ENCODE data around the gene OSBPL7. TPM values are rescaled to one million over a fixed set of nuclear protein-coding genes. Genes with fewer than 3 reads are reported as not detected.

OSBPL7 gene
- total and polyA plus RNA-seq, 2 donors (not counting 1 experiment from before 2014, with no cell fraction given) = 51.0 to 61.3 TPM

DNA sequence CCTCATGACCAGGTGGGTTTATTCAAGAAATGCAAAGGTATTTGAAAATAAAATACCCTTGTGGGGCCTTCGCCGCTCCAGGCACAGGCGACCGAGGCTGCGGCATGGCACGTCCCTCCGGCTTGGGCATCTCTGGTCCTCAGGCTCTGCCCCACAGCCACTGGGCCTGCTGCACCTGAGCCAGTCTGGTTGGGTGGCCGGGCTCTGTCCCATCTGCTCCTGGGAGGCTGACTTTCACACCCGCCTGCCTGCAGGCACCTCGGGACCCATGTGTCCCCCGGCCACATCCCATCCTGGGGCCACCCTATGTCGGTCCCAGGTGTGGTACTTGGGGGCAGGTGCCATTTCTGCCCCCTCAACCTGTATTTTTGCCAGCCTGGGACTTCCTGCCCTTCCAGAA, 20.9 kb downstream of the OSBPL7 start:
- Histone ChIP-seq H3K79me2 (ENCODE audit: control insufficient read depth, insufficient read depth, low read length) (no peaks in the 10 kb centered on the region), H3K9me3 (ENCODE audit: control extremely low read depth in 1 of 3, control insufficient read depth in 2 of 3, insufficient read depth in 1 of 3, low read length in 2 of 3) (no peaks in the 10 kb centered on the region), H3K4me2 (replicated peaks; ENCODE audit: low read depth, low read length, poor library complexity, severe bottlenecking) (no peak overlapping the region), H2AFZ (ENCODE audit: insufficient read depth, low read depth, low read length, poor library complexity, severe bottlenecking) (no peak overlapping the region), H3K27me3 (replicated peaks in 1 of 4; ENCODE audit: control extremely low read depth in 1 of 4, control insufficient read depth in 3 of 4, insufficient read depth in 4 of 4, low read length in 3 of 4) (peaks cover 0 to 8% (median 0%) of the 10 kb centered on the region in 4 experiments), H3K4me3 (ENCODE audit: control extremely low read depth in 1 of 5, extremely low read depth in 1 of 5, insufficient read depth in 1 of 5, low read depth in 2 of 5, low read length in 4 of 5) (no peak overlapping the region), H4K20me1 (ENCODE audit: control insufficient read depth, insufficient read depth, low read length, poor library complexity, severe bottlenecking) (no peaks in the 10 kb centered on the region), H3K27ac (ENCODE audit: low read length in 2 of 2) (no peak overlapping the region), H3K36me3 (replicated peaks in 1 of 2; ENCODE audit: control extremely low read depth in 1 of 2, control insufficient read depth in 1 of 2, extremely low read depth in 1 of 2, insufficient read depth in 2 of 2, low read length in 1 of 2) (no peaks in the 10 kb centered on the region), H3K4me1 (ENCODE audit: control insufficient read depth in 2 of 2, insufficient read depth in 2 of 2, low read length in 2 of 2) (no peaks in the 10 kb centered on the region), H3K9ac (ENCODE audit: low read length) (no peak overlapping the region)
- H3K9me3 Mint-ChIP-seq (ENCODE audit: insufficient read depth) = no peaks in the 10 kb centered on the region
- intact Hi-C loops (cut with micrococcal nuclease) = loop anchor here (10.0 kb wide), 1 partner anchor 106 kb away; the partner anchor contains the start of gene TBKBP1
- peaks cover 9% of the 10 kb centered on the region for H3K27me3 Mint-ChIP-seq
- DNase-seq = no peak
- POLR2A ChIA-PET = no interaction called here
- CTCF ChIA-PET = interaction anchor here (1.1 to 1.9 kb wide), 3 partner anchors 103 to 417 kb away, joined by 3 to 6 read pairs (median 6); no protein-coding TSS in a partner anchor
- no peak overlapping the region for H3K4me3 Mint-ChIP-seq
- no peak overlapping the region for H3K27ac Mint-ChIP-seq
- TF ChIP-seq, protein P1, sequence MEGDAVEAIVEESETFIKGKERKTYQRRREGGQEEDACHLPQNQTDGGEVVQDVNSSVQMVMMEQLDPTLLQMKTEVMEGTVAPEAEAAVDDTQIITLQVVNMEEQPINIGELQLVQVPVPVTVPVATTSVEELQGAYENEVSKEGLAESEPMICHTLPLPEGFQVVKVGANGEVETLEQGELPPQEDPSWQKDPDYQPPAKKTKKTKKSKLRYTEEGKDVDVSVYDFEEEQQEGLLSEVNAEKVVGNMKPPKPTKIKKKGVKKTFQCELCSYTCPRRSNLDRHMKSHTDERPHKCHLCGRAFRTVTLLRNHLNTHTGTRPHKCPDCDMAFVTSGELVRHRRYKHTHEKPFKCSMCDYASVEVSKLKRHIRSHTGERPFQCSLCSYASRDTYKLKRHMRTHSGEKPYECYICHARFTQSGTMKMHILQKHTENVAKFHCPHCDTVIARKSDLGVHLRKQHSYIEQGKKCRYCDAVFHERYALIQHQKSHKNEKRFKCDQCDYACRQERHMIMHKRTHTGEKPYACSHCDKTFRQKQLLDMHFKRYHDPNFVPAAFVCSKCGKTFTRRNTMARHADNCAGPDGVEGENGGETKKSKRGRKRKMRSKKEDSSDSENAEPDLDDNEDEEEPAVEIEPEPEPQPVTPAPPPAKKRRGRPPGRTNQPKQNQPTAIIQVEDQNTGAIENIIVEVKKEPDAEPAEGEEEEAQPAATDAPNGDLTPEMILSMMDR (IDR thresholded peaks at IDR 0.05) = no peak
- no peak for TF ChIP-seq EZH2 (IDR thresholded peaks at IDR 0.05; ENCODE audit: borderline replicate concordance, insufficient read depth, low read depth, low read length, poor library complexity, severe bottlenecking)
- peaks cover 1% of the 10 kb centered on the region for H3K4me1 Mint-ChIP-seq
- no peak for ATAC-seq (ENCODE audit: low read depth)
- WGBS (ENCODE audit: insufficient coverage) = 89% methylated on average over 12 of the region's 12 CpGs

GRCh38 chr17:47797797-47798196, 23.8 kb downstream of the OSBPL7 start:
- no peak overlapping the region for H3K9ac ChIP-seq (ENCODE audit: low read length)
- H3K27me3 ChIP-seq (replicated peaks in 1 of 4; ENCODE audit: control extremely low read depth in 1 of 4, control insufficient read depth in 3 of 4, insufficient read depth in 4 of 4, low read length in 3 of 4) = peaks cover 0 to 17% (median 6%) of the 10 kb centered on the region in 4 experiments
- H3K9me3 ChIP-seq (ENCODE audit: control extremely low read depth in 1 of 3, control insufficient read depth in 2 of 3, insufficient read depth in 1 of 3, low read length in 2 of 3) = no peaks in the 10 kb centered on the region
- intact Hi-C loops (cut with micrococcal nuclease) = no loop called here
- no peak overlapping the region for H2AFZ ChIP-seq (ENCODE audit: insufficient read depth, low read depth, low read length, poor library complexity, severe bottlenecking)
- ChIA-PET CTCF (interaction anchor here (1.0 kb wide), 1 partner anchor 183 kb away, joined by 3 read pairs; no protein-coding TSS in a partner anchor), POLR2A (no interaction called here)
- no peak overlapping the region for H3K4me3 ChIP-seq (ENCODE audit: control extremely low read depth in 1 of 5, extremely low read depth in 1 of 5, insufficient read depth in 1 of 5, low read depth in 2 of 5, low read length in 4 of 5)
- WGBS (ENCODE audit: insufficient coverage) = no CpG with 5 or more reads among the region's 2 CpGs
- Mint-ChIP-seq H3K27ac (no peak overlapping the region), H3K4me3 (no peak overlapping the region), H3K27me3 (peaks cover 27% of the 10 kb centered on the region), H3K9me3 (ENCODE audit: insufficient read depth) (no peaks in the 10 kb centered on the region), H3K4me1 (peaks cover 1% of the 10 kb centered on the region)
- H3K27ac ChIP-seq (ENCODE audit: low read length in 2 of 2) = no peak overlapping the region
- DNase-seq (no peak), ATAC-seq (ENCODE audit: low read depth) (no peak)
- H3K4me1 ChIP-seq (ENCODE audit: control insufficient read depth in 2 of 2, insufficient read depth in 2 of 2, low read length in 2 of 2) = no peaks in the 10 kb centered on the region
- no peaks in the 10 kb centered on the region for H4K20me1 ChIP-seq (ENCODE audit: control insufficient read depth, insufficient read depth, low read length, poor library complexity, severe bottlenecking)
- no peak for TF ChIP-seq EZH2 (IDR thresholded peaks at IDR 0.05; ENCODE audit: borderline replicate concordance, insufficient read depth, low read depth, low read length, poor library complexity, severe bottlenecking)
- TF ChIP-seq, protein P1 (IDR thresholded peaks at IDR 0.05) = no peak
- no peaks in the 10 kb centered on the region for H3K36me3 ChIP-seq (replicated peaks in 1 of 2; ENCODE audit: control extremely low read depth in 1 of 2, control insufficient read depth in 1 of 2, extremely low read depth in 1 of 2, insufficient read depth in 2 of 2, low read length in 1 of 2)
- H3K4me2 ChIP-seq (replicated peaks; ENCODE audit: low read depth, low read length, poor library complexity, severe bottlenecking) = no peak overlapping the region
- H3K79me2 ChIP-seq (ENCODE audit: control insufficient read depth, insufficient read depth, low read length) = no peaks in the 10 kb centered on the region
